HFFc6 (cell line): ENCODE measurements around the gene FRS2. TPM values are rescaled to one million over a fixed set of nuclear protein-coding genes. Genes with fewer than 3 reads are reported as not detected.

ENCODE experiments used
- DNase-seq: peaks from one replicate; pipeline ENCODE4 v3.0.0-alpha.2; 2018
- H3K27ac Mint-ChIP-seq: 2 replicates; pipeline ENCODE4 v1.8.0; 2020; ENCODE audit warnings: mild to moderate bottlenecking, mixed read lengths
- H3K27me3 Mint-ChIP-seq: 2 replicates; pipeline ENCODE4 v1.8.0; 2021; ENCODE audit warnings: mild to moderate bottlenecking, moderate library complexity, mixed read lengths; ENCODE audit not compliant: insufficient read depth
- H3K36me3 Mint-ChIP-seq: 2 replicates; pipeline ENCODE4 v1.8.0; 2021; ENCODE audit warnings: low read depth, mixed read lengths
- H3K4me1 Mint-ChIP-seq: 2 replicates; pipeline ENCODE4 v1.8.0; 2020; ENCODE audit warnings: low read depth, mixed read lengths
- H3K4me3 Mint-ChIP-seq: 2 replicates; pipeline ENCODE4 v1.8.0; 2020; ENCODE audit warnings: mild to moderate bottlenecking, moderate library complexity, mixed read lengths
- H3K9me3 Mint-ChIP-seq: 2 replicates; pipeline ENCODE4 v1.8.0; 2020; ENCODE audit warnings: mild to moderate bottlenecking, mixed read lengths
- total RNA-seq, 6 experiments: library from RNA; stranded (reverse); fragmentation: NEBNext Ultra II Directional; extraction: Animal tissue kit (Norgen Biotek cat#: 25700); gene quantifications; 2 replicates in 1 of 6; 3 replicates in 5 of 6; pipeline ENCODE4 v1.2.3, GENCODE V29; 2021
- TF ChIP-seq, protein P1 (sequence below): fragments of 200-600 bp; sonication (generic); IDR thresholded peaks from 2 replicates; pipeline ENCODE4 v1.5.0; 2021; ENCODE audit warnings: antibody characterized with exemption, mild to moderate bottlenecking

FRS2 gene
- total RNA-seq, 6 experiments from 2014 or later: 26.5 to 35.8 (median 31.1) TPM

DNA sequence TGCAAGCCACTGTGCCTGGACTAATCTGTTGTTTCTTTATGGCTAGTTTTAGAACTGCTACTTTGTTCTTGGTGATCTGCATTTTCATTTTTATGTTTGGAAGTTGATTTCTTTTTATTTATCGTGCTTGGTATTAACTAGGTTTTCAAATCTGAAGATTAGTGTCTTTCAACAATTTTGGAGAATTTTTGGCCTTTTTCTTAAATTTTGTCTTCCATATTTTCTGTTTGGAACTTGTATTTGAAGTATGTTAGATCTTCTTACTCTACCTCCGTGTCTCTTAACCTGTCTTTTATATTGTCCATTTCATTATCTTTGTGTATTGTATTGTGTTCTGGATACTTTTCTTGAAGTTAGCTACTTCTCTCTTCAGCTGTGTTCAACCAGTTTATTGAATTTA lies 9.5 kb downstream of the FRS2 start:
- Mint-ChIP-seq H3K4me1 (peaks cover 57% of the 10 kb centered on the region), H3K4me3 (no peak overlapping the region), H3K27me3 (no peaks in the 10 kb centered on the region), H3K36me3 (peaks cover 24% of the 10 kb centered on the region), H3K27ac (no peak overlapping the region), H3K9me3 (no peaks in the 10 kb centered on the region)
- no peak for DNase-seq
- TF ChIP-seq, protein P1, sequence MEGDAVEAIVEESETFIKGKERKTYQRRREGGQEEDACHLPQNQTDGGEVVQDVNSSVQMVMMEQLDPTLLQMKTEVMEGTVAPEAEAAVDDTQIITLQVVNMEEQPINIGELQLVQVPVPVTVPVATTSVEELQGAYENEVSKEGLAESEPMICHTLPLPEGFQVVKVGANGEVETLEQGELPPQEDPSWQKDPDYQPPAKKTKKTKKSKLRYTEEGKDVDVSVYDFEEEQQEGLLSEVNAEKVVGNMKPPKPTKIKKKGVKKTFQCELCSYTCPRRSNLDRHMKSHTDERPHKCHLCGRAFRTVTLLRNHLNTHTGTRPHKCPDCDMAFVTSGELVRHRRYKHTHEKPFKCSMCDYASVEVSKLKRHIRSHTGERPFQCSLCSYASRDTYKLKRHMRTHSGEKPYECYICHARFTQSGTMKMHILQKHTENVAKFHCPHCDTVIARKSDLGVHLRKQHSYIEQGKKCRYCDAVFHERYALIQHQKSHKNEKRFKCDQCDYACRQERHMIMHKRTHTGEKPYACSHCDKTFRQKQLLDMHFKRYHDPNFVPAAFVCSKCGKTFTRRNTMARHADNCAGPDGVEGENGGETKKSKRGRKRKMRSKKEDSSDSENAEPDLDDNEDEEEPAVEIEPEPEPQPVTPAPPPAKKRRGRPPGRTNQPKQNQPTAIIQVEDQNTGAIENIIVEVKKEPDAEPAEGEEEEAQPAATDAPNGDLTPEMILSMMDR: no peak

DNA sequence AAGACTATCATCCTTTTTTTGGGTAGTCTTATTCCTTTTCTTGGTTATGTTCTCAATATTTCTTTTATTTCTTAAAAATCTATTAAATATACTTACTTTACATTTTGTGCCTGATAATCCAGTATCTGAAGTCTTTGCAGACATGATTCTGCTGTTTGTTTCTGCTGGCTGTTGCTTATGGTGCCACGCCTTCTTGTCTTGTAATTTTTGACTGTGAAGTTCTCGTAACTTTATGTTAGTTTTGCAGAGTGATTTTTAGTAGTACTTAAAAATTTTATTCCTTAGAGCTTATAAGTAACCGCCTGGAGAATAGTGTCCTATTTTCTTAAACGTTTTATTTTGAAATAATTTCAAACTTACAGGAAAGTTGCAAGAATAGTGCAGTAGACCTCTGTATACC lies 10.5 kb downstream of the FRS2 start:
- Mint-ChIP-seq H3K4me1 (peaks cover 48% of the 10 kb centered on the region), H3K27ac (no peak overlapping the region), H3K27me3 (no peaks in the 10 kb centered on the region), H3K4me3 (no peak overlapping the region), H3K9me3 (no peaks in the 10 kb centered on the region), H3K36me3 (peaks cover 26% of the 10 kb centered on the region)
- DNase-seq: no peak
- TF ChIP-seq, protein P1: no peak

DNA sequence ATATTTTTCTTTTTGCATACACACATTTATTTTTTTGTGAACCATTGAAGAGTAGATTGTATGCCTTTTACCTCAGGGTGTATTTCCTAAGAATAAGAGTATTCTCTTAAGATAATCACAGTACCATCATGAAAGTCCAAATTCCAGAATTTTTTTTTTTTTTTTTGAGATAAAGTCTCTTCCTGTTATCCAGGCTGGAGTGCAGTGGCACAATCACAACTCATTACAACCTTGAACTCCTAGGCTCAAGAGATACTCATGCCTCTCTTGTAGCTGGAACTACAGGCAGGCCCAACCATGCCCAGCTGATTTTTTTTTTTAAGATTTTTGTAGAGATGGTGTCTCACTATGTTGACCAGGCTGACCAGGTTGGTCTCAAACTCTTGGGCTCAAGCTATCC lies 10.9 kb downstream of the FRS2 start:
- H3K27ac Mint-ChIP-seq: no peak overlapping the region
- H3K4me3 Mint-ChIP-seq: no peak overlapping the region
- TF ChIP-seq, protein P1: no peak
- H3K27me3 Mint-ChIP-seq: no peaks in the 10 kb centered on the region
- DNase-seq: no peak
- peaks cover 45% of the 10 kb centered on the region for H3K4me1 Mint-ChIP-seq
- H3K9me3 Mint-ChIP-seq: no peaks in the 10 kb centered on the region
- H3K36me3 Mint-ChIP-seq: peaks cover 27% of the 10 kb centered on the region

DNA sequence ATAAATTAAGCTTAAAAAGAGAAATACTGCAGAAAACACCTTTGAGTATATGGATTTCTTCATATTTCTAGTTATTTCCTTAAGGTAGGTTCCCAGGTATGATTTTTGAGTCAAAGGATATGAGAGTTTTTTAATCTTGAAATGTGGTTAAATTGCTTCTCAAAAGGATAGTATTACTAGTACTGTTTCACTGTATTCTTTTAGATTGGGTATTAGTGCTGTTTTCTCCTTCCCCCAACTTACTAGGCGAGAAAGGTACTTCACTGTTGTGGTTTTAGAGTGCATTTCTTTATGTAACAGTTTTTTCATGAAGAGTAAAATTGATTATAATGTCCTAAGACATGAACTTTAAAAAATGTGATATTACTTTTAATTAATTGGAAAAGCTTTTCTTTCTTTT lies 13.5 kb downstream of the FRS2 start:
- Mint-ChIP-seq H3K4me3 (no peak overlapping the region), H3K27ac (no peak overlapping the region), H3K4me1 (peaks cover 54% of the 10 kb centered on the region)

DNA sequence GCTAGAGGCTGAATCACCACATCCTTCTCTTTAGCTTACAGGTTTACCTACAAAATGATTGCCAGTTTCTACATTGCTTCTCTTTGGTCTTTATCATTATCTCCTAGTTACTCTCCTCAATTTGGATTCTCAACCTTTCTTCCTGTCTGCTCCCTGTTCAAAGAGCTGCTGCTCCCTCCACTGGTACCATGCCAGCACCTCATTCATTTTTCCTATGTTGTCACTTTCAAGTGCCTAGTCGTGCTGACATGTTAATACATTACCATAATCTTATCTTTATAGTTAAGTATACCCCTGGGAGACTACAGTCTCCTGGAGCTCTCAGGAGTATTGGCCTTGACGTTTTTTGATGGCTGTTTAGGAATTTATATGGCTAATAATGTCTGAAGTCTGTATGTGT lies 14.2 kb downstream of the FRS2 start:
- no peak overlapping the region for H3K27ac Mint-ChIP-seq
- peaks cover 6% of the 10 kb centered on the region; the same call in 1 of the 2 replicates for H3K9me3 Mint-ChIP-seq
- peaks cover 56% of the 10 kb centered on the region for H3K4me1 Mint-ChIP-seq
- TF ChIP-seq, protein P1: no peak
- H3K4me3 Mint-ChIP-seq: no peak overlapping the region
- H3K36me3 Mint-ChIP-seq: peaks cover 55% of the 10 kb centered on the region
- H3K27me3 Mint-ChIP-seq: no peaks in the 10 kb centered on the region
- DNase-seq: no peak

More for the DNA sequence above, 13.5 kb downstream of the FRS2 start:
- Mint-ChIP-seq H3K27me3 (no peaks in the 10 kb centered on the region), H3K9me3 (peaks cover 6% of the 10 kb centered on the region; the same call in 1 of the 2 replicates), H3K36me3 (peaks cover 53% of the 10 kb centered on the region)
- DNase-seq: no peak
- TF ChIP-seq, protein P1: no peak
